Esophagus (tissue), 2 donors: ENCODE results near the gene GPR157. TPM values are rescaled to one million over a fixed set of nuclear protein-coding genes. Genes with fewer than 3 reads are reported as not detected.

Source experiments
- H3K27ac ChIP-seq, 2 donors: one replicate each; pipeline ENCODE4 v1.5.1; 2013; ENCODE audit warnings: low read depth in 2 of 2, mild to moderate bottlenecking in 2 of 2, inconsistent platforms in 1 of 2, low read length in 1 of 2, moderate library complexity in 1 of 2
- H3K27me3 ChIP-seq, 2 donors: one replicate each; pipeline ENCODE4 v1.6.1; 2013; ENCODE audit warnings: low read length in 2 of 2, control low read depth in 1 of 2, mild to moderate bottlenecking in 1 of 2; ENCODE audit not compliant: insufficient read depth in 2 of 2, control insufficient read depth in 1 of 2
- H3K36me3 ChIP-seq, 2 donors: one replicate each; pipeline ENCODE4 v1.6.1; 2013; ENCODE audit warnings: low read length in 1 of 2; ENCODE audit not compliant: control insufficient read depth in 2 of 2, insufficient read depth in 2 of 2
- H3K4me1 ChIP-seq, 2 donors: one replicate each; pipeline ENCODE4 v1.6.1; 2013; ENCODE audit warnings: low read length in 1 of 2; ENCODE audit not compliant: control insufficient read depth in 2 of 2, insufficient read depth in 2 of 2
- H3K4me3 ChIP-seq, 2 donors: one replicate each; pipeline ENCODE4 v1.5.1; 2013; ENCODE audit warnings: low read length in 2 of 2, mild to moderate bottlenecking in 2 of 2, low read depth in 1 of 2, moderate library complexity in 1 of 2
- H3K9me3 ChIP-seq, 2 donors: one replicate each; pipeline ENCODE4 v1.6.1; 2013; ENCODE audit warnings: mild to moderate bottlenecking in 2 of 2, low read depth in 1 of 2, low read length in 1 of 2, moderate library complexity in 1 of 2; ENCODE audit not compliant: control insufficient read depth in 2 of 2, insufficient read depth in 1 of 2
- WGBS, 2 donors: extraction: QIAGEN DNeasy Blood & Tissue Kit; methylation state at CpG; one replicate each; pipeline ENCODE4 v1.1.7; 2013; 5-methylcytosine and 5-hydroxymethylcytosine counted together
- polyA plus RNA-seq, 2 donors: library from polyadenylated mRNA; stranded (reverse); fragments of 200-250 nt; gene quantifications; one replicate each; pipeline ENCODE4 v1.2.3, GENCODE V29; 2013
- donor health status: healthy with polysubstance abuse.
- donor health status: Bipolar disorder and iron deficiency.

GPR157 gene
- polyA plus RNA-seq, 2 donors: 15.7 to 15.9 TPM

DNA sequence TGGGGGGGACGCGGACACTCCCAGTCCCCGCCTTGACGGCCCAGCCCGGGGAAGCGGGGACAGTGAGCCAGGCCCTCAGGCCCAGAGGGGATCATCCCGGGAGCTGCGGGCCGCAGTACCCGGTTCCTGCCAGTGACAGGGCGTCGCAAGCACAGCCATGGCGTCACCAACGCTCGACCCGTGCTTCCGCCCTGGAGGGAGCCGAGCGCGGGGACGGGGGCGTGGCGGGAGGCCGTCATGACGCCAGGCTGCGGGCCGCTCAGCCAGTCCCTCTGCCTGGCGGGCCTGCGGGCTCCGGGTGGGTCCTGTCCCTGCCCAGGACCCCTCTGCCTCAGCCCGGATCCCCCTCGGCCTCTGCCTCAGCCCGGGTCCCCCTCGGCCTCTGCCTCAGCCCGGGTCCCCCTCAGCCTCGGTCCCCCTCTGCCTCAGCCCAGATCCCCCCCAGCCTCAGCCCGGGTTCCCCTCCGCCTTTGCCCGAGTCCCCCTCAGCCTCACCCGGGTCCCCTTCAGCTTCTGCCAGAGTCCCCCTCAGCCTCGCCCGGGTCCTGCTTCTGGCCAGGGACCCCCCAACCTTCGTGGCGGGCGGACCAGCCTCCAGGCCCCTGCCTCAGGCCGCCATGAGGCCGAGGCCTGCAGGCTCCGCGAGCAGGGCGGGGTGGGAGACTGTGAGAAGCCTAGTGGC lies 57.2 kb downstream of the GPR157 start:
- Histone ChIP-seq H3K27me3 (no peaks in the 10 kb centered on the region), H3K36me3 (no peaks in the 10 kb centered on the region), H3K4me3 (no peak overlapping the region), H3K9me3 (no peaks in the 10 kb centered on the region), H3K27ac (peak overlapping the region; percentile 0 to 90), H3K4me1 (peaks cover 5 to 8% of the 10 kb centered on the region in 2 donors)
- 77 to 87% methylated on average over 46 to 50 of the region's 50 CpGs for WGBS, 2 donors

- H3K27me3 ChIP-seq: no peaks in the 10 kb centered on the region
- no peaks in the 10 kb centered on the region for H3K36me3 ChIP-seq
- peak overlapping the region; percentile 85 to 90 for H3K27ac ChIP-seq
These were observed 58.4 kb downstream of the GPR157 start for GRCh38 chr1:9070486-9070885.

DNA sequence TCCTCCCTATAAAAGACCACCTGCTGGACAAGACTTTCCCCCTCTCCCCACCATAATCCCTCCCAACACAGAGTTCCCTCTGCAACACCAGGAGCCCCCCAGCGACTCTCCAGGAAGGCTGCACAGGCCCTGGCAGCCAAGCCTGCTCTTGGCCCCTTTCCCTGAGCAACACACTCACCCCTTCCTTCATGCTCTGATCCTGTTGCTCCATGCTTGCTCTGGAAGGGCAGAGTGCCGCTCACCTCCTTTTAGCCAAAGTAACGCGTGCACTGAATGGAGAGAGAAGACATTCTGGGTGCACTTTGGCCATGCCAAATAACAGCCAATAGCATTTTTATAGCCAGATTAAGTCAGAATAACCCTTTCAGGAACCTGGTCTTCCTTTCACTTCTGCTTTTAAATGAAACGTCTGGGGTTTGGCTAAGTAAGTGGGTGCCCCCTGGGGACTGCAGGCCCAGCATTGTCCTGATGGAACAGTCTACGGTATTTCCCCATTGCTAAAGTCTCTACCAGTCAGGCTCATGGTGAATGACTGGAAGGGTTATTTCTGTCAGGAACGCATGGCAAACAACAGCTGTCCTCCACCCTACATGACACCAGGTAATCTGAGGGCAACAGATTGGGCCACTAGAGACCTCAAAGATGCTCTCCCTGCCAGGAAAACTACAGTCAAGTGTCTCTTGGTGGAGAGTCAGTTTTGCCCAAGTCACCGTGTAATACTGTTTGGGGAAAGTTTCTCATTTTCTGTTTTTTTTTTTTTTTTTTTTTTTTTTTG lies 59.4 kb downstream of the GPR157 start, which contains the start of gene SLC2A5:
TSS of gene SLC2A5 (minus strand) at position 310 of the 775 bp plus-strand sequence. CDS start at position 211, 99 bp downstream.
- no peaks in the 10 kb centered on the region for H3K36me3 ChIP-seq
- WGBS, 2 donors: 22 to 25% methylated on average over 8 of the region's 8 CpGs
- peaks cover 5 to 8% of the 10 kb centered on the region in 2 donors for H3K4me1 ChIP-seq
- peak within 1 kb of the TSS in 1 of 2 donors; percentile 27 for H3K4me3 ChIP-seq
- no peaks in the 10 kb centered on the region for H3K9me3 ChIP-seq
- no peaks in the 10 kb centered on the region for H3K27me3 ChIP-seq
- peak within 1 kb of the TSS; percentile 85 for H3K27ac ChIP-seq

More at GRCh38 chr1:9070486-9070885, 58.4 kb downstream of the GPR157 start:
- Histone ChIP-seq H3K4me1 (peaks cover 5 to 8% of the 10 kb centered on the region in 2 donors), H3K4me3 (no peak overlapping the region), H3K9me3 (no peaks in the 10 kb centered on the region)
- 39 to 42% methylated on average over 7 of the region's 7 CpGs for WGBS, 2 donors

- H3K27me3 ChIP-seq: no peaks in the 10 kb centered on the region
- peak overlapping the region in 1 of 2 donors; percentile 27 for H3K4me3 ChIP-seq
- H3K36me3 ChIP-seq: no peaks in the 10 kb centered on the region
- H3K9me3 ChIP-seq: no peaks in the 10 kb centered on the region
- 24 to 34% methylated on average over 4 of the region's 4 CpGs for WGBS, 2 donors
- peak overlapping the region; percentile 85 for H3K27ac ChIP-seq
- H3K4me1 ChIP-seq: peaks cover 5 to 8% of the 10 kb centered on the region in 2 donors
These were observed 59.9 kb downstream of the GPR157 start for GRCh38 chr1:9068981-9069325.

- Histone ChIP-seq H3K36me3 (no peaks in the 10 kb centered on the region), H3K27ac (no peak overlapping the region), H3K4me3 (no peak overlapping the region), H3K27me3 (no peaks in the 10 kb centered on the region), H3K4me1 (peaks cover 5 to 8% of the 10 kb centered on the region in 2 donors), H3K9me3 (no peaks in the 10 kb centered on the region)
- WGBS, 2 donors: 72% methylated on average over 24 of the region's 24 CpGs
These were observed 61.7 kb downstream of the GPR157 start for GRCh38 chr1:9066945-9067807.

DNA sequence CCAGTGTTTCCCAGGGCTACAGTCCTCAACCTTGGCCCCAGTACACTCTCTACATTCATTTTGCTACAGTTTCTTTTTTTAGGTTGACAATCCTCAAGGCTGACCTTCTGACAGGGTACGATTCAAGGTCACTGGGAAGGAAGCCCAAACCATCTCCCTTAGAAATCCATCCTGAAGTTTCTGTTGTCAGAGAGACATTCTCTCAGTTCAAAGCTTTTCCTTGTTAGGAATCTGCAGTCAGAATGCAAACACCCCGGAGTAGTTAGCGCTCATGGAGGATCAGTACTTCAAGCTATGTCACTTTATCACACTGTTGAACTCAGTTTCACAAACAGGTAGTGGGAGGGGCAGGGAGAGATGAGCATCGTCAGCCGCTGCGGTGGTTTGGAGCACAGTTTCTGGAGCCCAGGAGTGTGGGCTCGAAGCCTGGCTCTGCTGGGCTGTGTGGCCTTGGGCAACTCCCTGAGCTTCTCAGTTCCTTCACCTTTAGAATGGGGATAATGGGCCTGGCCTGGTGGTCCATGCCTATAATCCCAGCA lies 63.6 kb downstream of the GPR157 start:
- Histone ChIP-seq H3K9me3 (no peaks in the 10 kb centered on the region), H3K36me3 (no peaks in the 10 kb centered on the region), H3K4me1 (peaks cover 3 to 9% of the 10 kb centered on the region in 2 donors), H3K27ac (peak overlapping the region in 1 of 2 donors; percentile 40), H3K27me3 (no peaks in the 10 kb centered on the region), H3K4me3 (no peak overlapping the region)
- WGBS, 2 donors: 51 to 59% methylated on average over 7 of the region's 7 CpGs

GRCh38 chr1:9062846-9063245 lies 66.1 kb downstream of the GPR157 start:
- WGBS, 2 donors: 68 to 69% methylated on average over 5 of the region's 5 CpGs
- Histone ChIP-seq H3K4me1 (peaks cover 3 to 6% of the 10 kb centered on the region in 2 donors), H3K36me3 (no peaks in the 10 kb centered on the region), H3K27ac (no peak overlapping the region), H3K27me3 (no peaks in the 10 kb centered on the region), H3K9me3 (no peaks in the 10 kb centered on the region), H3K4me3 (no peak overlapping the region)

GRCh38 chr1:9062021-9062471 lies 66.9 kb downstream of the GPR157 start:
- Histone ChIP-seq H3K9me3 (no peaks in the 10 kb centered on the region), H3K27ac (no peak overlapping the region), H3K36me3 (no peaks in the 10 kb centered on the region), H3K4me3 (no peak overlapping the region), H3K27me3 (no peaks in the 10 kb centered on the region), H3K4me1 (peaks cover 3 to 4% of the 10 kb centered on the region in 2 donors)
- 60 to 74% methylated on average over 7 of the region's 7 CpGs for WGBS, 2 donors
